ENCODE results near the gene IFNA6. TPM values are rescaled to one million over a fixed set of nuclear protein-coding genes. Genes with fewer than 3 reads are reported as not detected.

The IFNA6 gene
- total and polyA plus RNA-seq, 2 donors from 2014 or later, result not detected

- Histone ChIP-seq H3K9ac (ENCODE audit: low read length in 3 of 3) (no peak overlapping the region), H3K27me3 (ENCODE audit: control insufficient read depth, insufficient read depth, low read length) (no peaks in the 10 kb centered on the region), H3K36me3 (ENCODE audit: control insufficient read depth in 2 of 3, insufficient read depth in 3 of 3, low read length in 3 of 3) (peaks cover 0 to 10% (median 8%) of the 10 kb centered on the region in 3 donors), H3K4me1 (ENCODE audit: control insufficient read depth in 2 of 3, insufficient read depth in 2 of 3, low read depth in 1 of 3, low read length in 3 of 3) (no peaks in the 10 kb centered on the region), H3K4me3 (ENCODE audit: low read length in 3 of 3) (no peak overlapping the region), H3K27ac (ENCODE audit: low read depth in 2 of 2, low read length in 2 of 2) (no peak overlapping the region), H3K9me3 (ENCODE audit: control insufficient read depth in 2 of 3, insufficient read depth in 1 of 3, low read length in 3 of 3) (no peaks in the 10 kb centered on the region)
- FAIRE-seq (no peak), DNase-seq (no peak)
- no peak for TF ChIP-seq CTCF (IDR thresholded peaks at IDR 0.05; ENCODE audit: borderline replicate concordance, extremely low read depth, insufficient read depth)
- intact Hi-C loops (cut with DNase I), result no loop called here
Observed at GRCh38 chr9:21324047-21324446, 26.6 kb downstream of the IFNA6 start.

- FAIRE-seq (no peak), DNase-seq (peak in 3 of 5 donors; percentile 26 to 62 (median 61))
- no peak for TF ChIP-seq CTCF (IDR thresholded peaks at IDR 0.05; ENCODE audit: borderline replicate concordance, extremely low read depth, insufficient read depth)
- Histone ChIP-seq H3K4me3 (ENCODE audit: low read length in 3 of 3) (no peak overlapping the region), H3K9ac (ENCODE audit: low read length in 3 of 3) (no peak overlapping the region), H3K4me1 (ENCODE audit: control insufficient read depth in 2 of 3, insufficient read depth in 2 of 3, low read depth in 1 of 3, low read length in 3 of 3) (no peaks in the 10 kb centered on the region), H3K9me3 (ENCODE audit: control insufficient read depth in 2 of 3, insufficient read depth in 1 of 3, low read length in 3 of 3) (no peaks in the 10 kb centered on the region), H3K27ac (ENCODE audit: low read depth in 2 of 2, low read length in 2 of 2) (no peak overlapping the region), H3K36me3 (ENCODE audit: control insufficient read depth in 2 of 3, insufficient read depth in 3 of 3, low read length in 3 of 3) (peaks cover 0 to 10% (median 8%) of the 10 kb centered on the region in 3 donors), H3K27me3 (ENCODE audit: control insufficient read depth, insufficient read depth, low read length) (no peaks in the 10 kb centered on the region)
- intact Hi-C loops (cut with DNase I), result no loop called here
Observed at GRCh38 chr9:21322911-21323461, 27.7 kb downstream of the IFNA6 start.

GRCh38 chr9:21320465-21320864, 30.2 kb downstream of the IFNA6 start:
- intact Hi-C loops (cut with DNase I), result no loop called here
- no peaks in the 10 kb centered on the region for H3K27me3 ChIP-seq (ENCODE audit: control insufficient read depth, insufficient read depth, low read length)
- no peaks in the 10 kb centered on the region for H3K9me3 ChIP-seq (ENCODE audit: control insufficient read depth in 2 of 3, insufficient read depth in 1 of 3, low read length in 3 of 3)
- H3K4me1 ChIP-seq (ENCODE audit: control insufficient read depth in 2 of 3, insufficient read depth in 2 of 3, low read depth in 1 of 3, low read length in 3 of 3), result no peaks in the 10 kb centered on the region
- no peak for TF ChIP-seq CTCF (IDR thresholded peaks at IDR 0.05; ENCODE audit: borderline replicate concordance, extremely low read depth, insufficient read depth)
- no peak for FAIRE-seq
- H3K36me3 ChIP-seq (ENCODE audit: control insufficient read depth in 2 of 3, insufficient read depth in 3 of 3, low read length in 3 of 3), result peaks cover 0 to 10% (median 8%) of the 10 kb centered on the region in 3 donors
- no peak for DNase-seq
- H3K27ac ChIP-seq (ENCODE audit: low read depth in 2 of 2, low read length in 2 of 2), result no peak overlapping the region
- no peak overlapping the region for H3K9ac ChIP-seq (ENCODE audit: low read length in 3 of 3)
- H3K4me3 ChIP-seq (ENCODE audit: low read length in 3 of 3), result no peak overlapping the region

Data from kidney (tissue), 14 donors.